Hepatocyte (in vitro differentiated cells): ENCODE data around the gene LRRC19.

ENCODE experiments used
- CTCF ChIP-seq: fragments of 200-600 bp; sonication (generic); IDR thresholded peaks from 2 replicates; pipeline ENCODE4 v1.5.1; 2016; ENCODE audit warnings: antibody characterized with exemption, mild to moderate bottlenecking; ENCODE audit not compliant: poor library complexity
- EZH2 ChIP-seq: fragments of 200-600 bp; sonication (generic); IDR thresholded peaks from 2 replicates; pipeline ENCODE4 v1.6.1; 2016; ENCODE audit warnings: antibody characterized with exemption, mild to moderate bottlenecking, borderline replicate concordance

- no peak for TF ChIP-seq CTCF
- TF ChIP-seq EZH2: no peak
Measured at GRCh38 chr9:27022920-27023319, 17.4 kb upstream of the LRRC19 start.
